Esophagus muscularis mucosa (tissue), 4 donors: Measurements from ENCODE around the gene ATG4D. TPM values are rescaled to one million over a fixed set of nuclear protein-coding genes. Genes with fewer than 3 reads are reported as not detected.

Experiments
- DNase-seq: peaks from one replicate; pipeline ENCODE4 v3.0.0-alpha.2; 2017; ENCODE audit errors: extremely low spot score
- H3K27ac ChIP-seq, 4 donors: fragments of 200-600 bp; sonication (generic); replicated peaks in 1 of 4; 1 replicate in 3 of 4; 2 replicates in 1 of 4; pipeline ENCODE4 v1.5.1; 2016 to 2019; ENCODE audit warnings: mild to moderate bottlenecking in 1 of 4
- H3K27me3 ChIP-seq, 4 donors: fragments of 200-600 bp; sonication (generic); one replicate each; pipeline versions ENCODE4 v1.5.1 to v1.6.0; 2016 to 2019
- H3K36me3 ChIP-seq, 4 donors: fragments of 200-600 bp; sonication (generic); one replicate each; pipeline ENCODE4 v1.5.1; 2016 to 2019
- H3K4me1 ChIP-seq, 4 donors: fragments of 200-600 bp; sonication (generic); one replicate each; pipeline ENCODE4 v1.5.1; 2016 to 2019
- H3K4me3 ChIP-seq, 4 donors: fragments of 200-600 bp; sonication (generic); 1 replicate in 2 of 4; 2 replicates in 2 of 4; pipeline ENCODE4 v1.5.1; 2016 to 2019; ENCODE audit warnings: mild to moderate bottlenecking in 4 of 4, moderate library complexity in 1 of 4
- H3K9me3 ChIP-seq, 4 donors: fragments of 200-600 bp; sonication (generic); 1 replicate in 3 of 4; 2 replicates in 1 of 4; pipeline ENCODE4 v1.5.1; 2016 to 2019
- CTCF ChIP-seq, 3 experiments: fragments of 200-600 bp in 2 of 3; fragments of 450-650 bp in 1 of 3; sonication (generic) in 2 of 3; IDR thresholded peaks; one replicate each; pipeline ENCODE4 v1.5.1; 2017 to 2019; ENCODE audit warnings: antibody characterized with exemption in 3 of 3, mild to moderate bottlenecking in 2 of 3, moderate library complexity in 1 of 3
- EP300 ChIP-seq: sonication (generic); formaldehyde crosslinking; IDR thresholded peaks from one replicate; pipeline ENCODE4 v1.6.1; 2017; ENCODE audit warnings: antibody characterized with exemption
- POLR2A ChIP-seq: fragments of 450-650 bp; IDR thresholded peaks from one replicate; pipeline ENCODE4 v1.6.1; 2017; ENCODE audit warnings: antibody characterized with exemption, moderate library complexity, mild to moderate bottlenecking, low read depth
- POLR2AphosphoS5 ChIP-seq, 2 donors: sonication (generic); formaldehyde crosslinking; IDR thresholded peaks; one replicate each; pipeline ENCODE4 v1.6.1; 2017; ENCODE audit warnings: antibody characterized with exemption in 2 of 2
- WGBS: methylation state at CpG from one replicate; pipeline ENCODE4 v1.1.5; 2018; 5-methylcytosine and 5-hydroxymethylcytosine counted together
- intact Hi-C: fragments of 100-400 bp; cut with DNase I; formaldehyde crosslinking; loops from one replicate; pipeline ENCODE4 v1.15.1; 2023
- total RNA-seq, 4 donors: library from RNA; depleted of rRNA; stranded (reverse); fragments of >200 nt; gene quantifications; one replicate each; pipeline versions ENCODE4 v1.1.0 to v1.2.1, GENCODE V29; 2016

Gene ATG4D
- total RNA-seq, 4 donors from 2014 or later = 18.2 to 44.1 (median 29.7) TPM

DNA sequence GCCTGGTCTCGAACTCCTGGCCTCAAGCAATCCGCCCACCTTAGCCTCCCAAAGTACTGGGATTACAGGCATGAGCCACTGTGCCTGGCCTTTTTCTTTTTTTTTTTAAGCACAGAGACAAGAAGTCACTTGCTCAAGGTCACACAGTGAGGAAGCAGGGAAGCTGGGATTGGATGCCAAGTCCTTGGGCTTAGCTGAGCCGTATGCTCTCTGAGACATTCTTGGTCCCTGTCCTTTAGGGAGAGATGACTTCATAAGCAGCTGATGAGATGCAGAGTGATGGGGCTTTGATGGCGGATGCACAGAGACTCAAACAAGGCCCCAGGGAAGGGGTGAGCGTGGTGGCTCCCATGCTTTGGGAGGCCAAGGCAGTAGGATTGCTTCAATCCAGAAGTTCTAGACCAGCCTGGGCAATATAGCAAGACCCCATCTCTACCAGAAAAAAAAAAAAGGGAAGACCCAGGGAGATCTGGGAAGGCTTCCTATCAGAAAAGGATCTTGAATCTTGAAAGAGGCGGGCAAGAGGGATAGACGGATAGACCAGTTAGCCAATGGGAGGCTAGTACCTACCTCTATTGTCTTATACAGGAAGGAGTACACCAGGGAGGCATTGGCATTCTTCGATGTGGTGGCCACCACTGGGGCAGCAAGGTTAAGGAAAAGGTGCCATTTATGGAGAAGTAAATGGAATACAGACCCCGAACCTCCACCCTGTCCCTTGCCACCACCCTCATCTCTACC, 39.5 kb downstream of the ATG4D start:
- intact Hi-C loops = loop anchor here (10.0 kb wide), 1 partner anchor 122 kb away; the partner anchor contains the start of gene QTRT1
- DNase-seq = no peak
- Histone ChIP-seq H3K27ac (no peak overlapping the region), H3K4me3 (no peak overlapping the region), H3K27me3 (peaks cover 0 to 30% (median 0%) of the 10 kb centered on the region in 4 donors), H3K4me1 (peaks cover 5 to 11% (median 7%) of the 10 kb centered on the region in 4 donors), H3K36me3 (no peaks in the 10 kb centered on the region), H3K9me3 (no peaks in the 10 kb centered on the region)
- 89% methylated on average over 7 of the region's 9 CpGs for WGBS
- no peak for TF ChIP-seq POLR2AphosphoS5 (IDR thresholded peaks at IDR 0.05)
- no peak for TF ChIP-seq POLR2A
- TF ChIP-seq CTCF (IDR thresholded peaks at IDR 0.05) = no peak
- no peak for TF ChIP-seq EP300

GRCh38 chr19:10586396-10586795, 42.7 kb downstream of the ATG4D start:
- H3K27ac ChIP-seq = no peak overlapping the region
- H3K4me1 ChIP-seq = peaks cover under 1 to 2% (median under 1%) of the 10 kb centered on the region in 4 donors
- intact Hi-C loops = loop anchor here (10.0 kb wide), 1 partner anchor 118 kb away; the partner anchor contains the start of gene QTRT1
- no peak for TF ChIP-seq CTCF (IDR thresholded peaks at IDR 0.05)
- no peak for TF ChIP-seq POLR2A
- TF ChIP-seq POLR2AphosphoS5 (IDR thresholded peaks at IDR 0.05) = no peak
- H3K27me3 ChIP-seq = peaks cover 0 to 54% (median 0%) of the 10 kb centered on the region in 4 donors
- no peak for DNase-seq
- WGBS = 84% methylated on average over 6 of the region's 6 CpGs
- no peak overlapping the region for H3K4me3 ChIP-seq
- no peaks in the 10 kb centered on the region for H3K36me3 ChIP-seq
- H3K9me3 ChIP-seq = no peaks in the 10 kb centered on the region

GRCh38 chr19:10587022-10587838, 43.5 kb downstream of the ATG4D start, which contains the start of gene AP1M2:
AP1M2 (minus strand) TSS chr19:10587312; CDS start chr19:10587231, 81 bp downstream.
- H3K27ac ChIP-seq = no peak within 1 kb of the TSS
- no peaks in the 10 kb centered on the region for H3K4me1 ChIP-seq
- peaks cover 0 to 55% (median 0%) of the 10 kb centered on the region in 4 donors for H3K27me3 ChIP-seq
- H3K9me3 ChIP-seq = no peaks in the 10 kb centered on the region
- no peak within 1 kb of the TSS for H3K4me3 ChIP-seq
- H3K36me3 ChIP-seq = no peaks in the 10 kb centered on the region
- TF ChIP-seq CTCF (IDR thresholded peaks at IDR 0.05) = no peak
- TF ChIP-seq POLR2AphosphoS5 (IDR thresholded peaks at IDR 0.05) = no peak
- no peak for TF ChIP-seq EP300
- no peak for TF ChIP-seq POLR2A
- intact Hi-C loops = loop anchor here (10.0 kb wide), 1 partner anchor 118 kb away; the partner anchor contains the start of gene QTRT1
- WGBS = 38% methylated on average over 15 of the region's 35 CpGs
- DNase-seq = no peak

DNA sequence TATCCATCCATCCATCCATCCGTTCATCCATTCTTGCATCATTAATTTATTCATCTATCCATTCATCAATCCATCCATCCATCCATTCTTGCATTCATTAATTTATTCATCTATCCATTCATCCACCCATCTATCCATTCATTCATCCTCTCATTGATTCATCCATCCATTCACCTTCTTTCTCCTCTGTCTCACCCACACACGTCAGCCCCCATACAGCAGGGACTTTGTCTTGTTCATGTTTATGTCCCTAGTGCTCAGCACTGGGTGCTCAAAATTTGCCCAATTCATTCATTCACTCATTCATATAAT, 44.1 kb downstream of the ATG4D start:
- TF ChIP-seq POLR2A (no peak), EP300 (no peak), POLR2AphosphoS5 (IDR thresholded peaks at IDR 0.05) (no peak), CTCF (IDR thresholded peaks at IDR 0.05) (no peak)
- 83% methylated on average over 2 of the region's 2 CpGs for WGBS
- no peaks in the 10 kb centered on the region for H3K36me3 ChIP-seq
- no peaks in the 10 kb centered on the region for H3K9me3 ChIP-seq
- no peak overlapping the region for H3K4me3 ChIP-seq
- DNase-seq = no peak
- H3K27me3 ChIP-seq = peaks cover 0 to 55% (median 0%) of the 10 kb centered on the region in 4 donors
- no peak overlapping the region for H3K27ac ChIP-seq
- no peaks in the 10 kb centered on the region for H3K4me1 ChIP-seq
- intact Hi-C loops = loop anchor here (10.0 kb wide), 1 partner anchor 117 kb away; the partner anchor contains the start of gene QTRT1
